ENCODE measurements around the gene ARID3C.

ARID3C gene

DNA sequence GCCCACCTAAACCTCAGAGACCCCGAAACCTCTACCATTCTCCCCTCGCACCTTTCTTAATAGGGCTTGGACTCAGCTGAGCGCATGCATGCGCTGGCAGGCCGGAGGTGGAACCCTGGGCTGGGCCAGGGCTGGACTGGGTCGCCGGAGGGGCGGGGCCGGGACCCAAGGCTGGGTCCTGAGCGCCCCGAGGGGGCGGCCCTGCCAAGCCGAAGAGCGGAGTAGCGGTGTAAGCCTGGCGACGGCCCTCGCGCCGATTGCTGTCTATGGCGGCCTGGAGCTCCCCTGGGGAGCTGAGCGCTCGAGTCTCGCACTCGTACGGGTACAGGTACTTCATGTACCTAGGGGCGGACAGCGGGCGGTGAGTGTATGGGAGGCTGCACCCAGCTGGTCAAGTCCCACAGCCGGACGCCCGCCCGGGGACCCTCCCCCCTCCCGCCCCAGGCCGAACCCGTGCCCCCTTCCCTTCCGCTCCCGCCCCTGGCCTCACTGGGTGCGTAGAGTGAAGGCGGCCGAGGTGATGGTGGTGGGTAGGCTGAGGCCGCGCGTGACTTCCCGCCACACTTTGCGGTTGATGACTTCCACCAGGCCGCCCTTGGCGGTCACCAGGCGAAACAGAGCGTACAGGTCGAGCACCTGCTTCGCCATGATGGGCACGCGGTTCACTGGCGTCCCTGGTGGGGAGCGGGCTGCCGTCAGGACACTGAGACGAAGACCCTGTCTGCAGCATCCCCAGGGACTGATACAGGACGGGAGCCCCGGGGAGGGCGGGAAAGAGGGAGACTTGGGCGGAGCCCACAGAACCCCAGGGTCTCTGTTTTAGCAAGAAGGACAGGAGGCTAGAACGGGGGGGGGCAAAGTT lies 5.3 kb downstream of the ARID3C start:
- H3K79me2 ChIP-seq (ENCODE audit: insufficient read depth, low read depth) = peaks cover 7% of the 10 kb centered on the region; the same call in 1 of the 2 replicates
- H3K4me3 ChIP-seq (IDR thresholded peaks at IDR 0.05; ENCODE audit: insufficient read depth, low read depth, low read length) = no peak overlapping the region
- H2AFZ ChIP-seq (ENCODE audit: low read depth) = no peak overlapping the region
- peaks cover 18% of the 10 kb centered on the region for H3K4me1 ChIP-seq (ENCODE audit: low read depth, poor library complexity, severe bottlenecking)
- no peak overlapping the region for H3K9ac ChIP-seq
- no peak overlapping the region for H3K27ac ChIP-seq
- no peak overlapping the region for H3K4me2 ChIP-seq
- no peaks in the 10 kb centered on the region for H4K20me1 ChIP-seq (ENCODE audit: insufficient read depth)
- no peaks in the 10 kb centered on the region for H3K36me3 ChIP-seq (ENCODE audit: insufficient read depth)
- TF ChIP-seq, protein P1, sequence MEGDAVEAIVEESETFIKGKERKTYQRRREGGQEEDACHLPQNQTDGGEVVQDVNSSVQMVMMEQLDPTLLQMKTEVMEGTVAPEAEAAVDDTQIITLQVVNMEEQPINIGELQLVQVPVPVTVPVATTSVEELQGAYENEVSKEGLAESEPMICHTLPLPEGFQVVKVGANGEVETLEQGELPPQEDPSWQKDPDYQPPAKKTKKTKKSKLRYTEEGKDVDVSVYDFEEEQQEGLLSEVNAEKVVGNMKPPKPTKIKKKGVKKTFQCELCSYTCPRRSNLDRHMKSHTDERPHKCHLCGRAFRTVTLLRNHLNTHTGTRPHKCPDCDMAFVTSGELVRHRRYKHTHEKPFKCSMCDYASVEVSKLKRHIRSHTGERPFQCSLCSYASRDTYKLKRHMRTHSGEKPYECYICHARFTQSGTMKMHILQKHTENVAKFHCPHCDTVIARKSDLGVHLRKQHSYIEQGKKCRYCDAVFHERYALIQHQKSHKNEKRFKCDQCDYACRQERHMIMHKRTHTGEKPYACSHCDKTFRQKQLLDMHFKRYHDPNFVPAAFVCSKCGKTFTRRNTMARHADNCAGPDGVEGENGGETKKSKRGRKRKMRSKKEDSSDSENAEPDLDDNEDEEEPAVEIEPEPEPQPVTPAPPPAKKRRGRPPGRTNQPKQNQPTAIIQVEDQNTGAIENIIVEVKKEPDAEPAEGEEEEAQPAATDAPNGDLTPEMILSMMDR (conservative IDR thresholded peaks at IDR 0.05; ENCODE audit: low read depth, low read length) = no peak
- peaks cover 32% of the 10 kb centered on the region for H3K27me3 ChIP-seq (ENCODE audit: insufficient read depth, low read depth)

DNA sequence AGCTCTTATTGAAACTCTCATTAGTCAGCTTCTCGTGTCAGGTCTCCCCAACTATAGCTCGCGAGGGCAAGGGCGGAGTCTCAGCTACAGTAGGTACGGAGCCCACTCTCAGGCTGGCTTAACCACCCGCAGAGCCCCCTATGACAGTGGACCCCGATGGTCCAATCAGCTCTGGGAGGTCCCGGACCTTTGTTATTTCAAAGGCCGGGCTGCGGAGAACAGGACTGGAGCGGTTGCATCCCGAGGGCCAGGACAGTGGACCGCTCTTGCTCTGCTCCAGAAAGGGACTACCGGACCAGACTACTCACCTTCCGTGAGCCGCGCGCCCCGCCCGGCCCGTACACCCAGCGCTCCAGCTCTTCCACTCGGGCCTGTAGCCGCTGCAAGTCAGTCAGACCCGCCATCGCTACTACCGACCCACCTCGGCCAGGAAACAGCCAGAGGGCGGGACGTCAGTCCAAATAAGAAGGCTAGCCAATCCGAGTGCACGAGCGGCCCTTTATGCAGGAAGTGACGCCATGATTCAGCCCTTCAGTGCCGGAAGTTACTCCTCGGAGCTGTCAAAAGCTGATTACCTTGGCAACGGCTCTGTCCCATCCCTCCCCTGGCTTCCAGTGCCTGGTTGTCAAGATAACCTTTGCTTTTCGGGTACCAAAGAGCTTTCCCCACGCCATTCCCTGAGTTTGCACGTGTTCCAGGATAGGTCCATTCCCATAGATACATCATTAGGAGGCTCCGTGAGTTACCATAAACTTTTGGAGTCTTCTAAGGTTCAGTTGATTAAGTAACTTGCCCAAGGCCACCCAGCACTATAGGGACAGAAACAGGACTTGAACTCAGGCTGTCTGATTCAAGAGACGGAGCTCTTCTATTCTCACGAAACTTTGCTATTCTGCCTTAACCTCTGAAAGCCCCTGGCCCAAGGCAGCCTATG lies 8.5 kb downstream of the ARID3C start, which contains the start of gene DCTN3:
Gene DCTN3, minus strand, starts transcription at position 435 of the 934 bp plus-strand sequence. Its CDS starts 31 bp downstream, at position 404.
- peaks cover 24% of the 10 kb centered on the region for H3K4me1 ChIP-seq (ENCODE audit: low read depth, poor library complexity, severe bottlenecking)
- peak within 1 kb of the TSS; percentile 95 for H3K4me2 ChIP-seq
- H3K4me3 ChIP-seq (IDR thresholded peaks at IDR 0.05; ENCODE audit: insufficient read depth, low read depth, low read length) = no peak within 1 kb of the TSS
- peak within 1 kb of the TSS; percentile 48 for H3K9ac ChIP-seq
- TF ChIP-seq, protein P1 (conservative IDR thresholded peaks at IDR 0.05; ENCODE audit: low read depth, low read length) = no peak
- H4K20me1 ChIP-seq (ENCODE audit: insufficient read depth) = no peaks in the 10 kb centered on the region
- no peaks in the 10 kb centered on the region for H3K27me3 ChIP-seq (ENCODE audit: insufficient read depth, low read depth)
- H3K79me2 ChIP-seq (ENCODE audit: insufficient read depth, low read depth) = peaks cover 7% of the 10 kb centered on the region; the same call in 1 of the 2 replicates
- H3K36me3 ChIP-seq (ENCODE audit: insufficient read depth) = no peaks in the 10 kb centered on the region
- H3K27ac ChIP-seq = no peak within 1 kb of the TSS
- H2AFZ ChIP-seq (ENCODE audit: low read depth) = peak within 1 kb of the TSS; percentile 68

DNA sequence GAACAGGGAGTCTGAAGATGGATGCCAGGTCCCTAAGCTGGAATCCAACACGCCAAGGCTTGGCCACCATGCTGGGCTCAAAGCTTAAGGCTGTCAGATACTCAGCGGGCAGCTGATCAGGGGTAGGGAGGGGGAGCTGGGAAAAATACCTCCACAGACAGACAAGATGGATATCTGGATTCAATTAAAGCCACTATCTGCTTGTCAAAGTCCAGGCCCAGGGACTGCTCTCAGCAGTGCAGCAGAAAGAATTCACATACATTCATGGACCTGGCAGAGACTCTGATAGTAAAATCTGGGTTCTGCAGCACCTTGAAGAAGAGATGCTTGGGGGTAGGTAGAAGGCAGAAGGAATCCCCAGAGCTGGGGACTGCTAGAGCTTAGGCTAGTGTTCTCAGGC lies 13.7 kb downstream of the ARID3C start:
- H3K79me2 ChIP-seq (ENCODE audit: insufficient read depth, low read depth) = peaks cover 15% of the 10 kb centered on the region
- H3K36me3 ChIP-seq (ENCODE audit: insufficient read depth) = no peaks in the 10 kb centered on the region
- no peaks in the 10 kb centered on the region for H3K27me3 ChIP-seq (ENCODE audit: insufficient read depth, low read depth)
- no peak overlapping the region for H3K4me2 ChIP-seq
- peaks cover 25% of the 10 kb centered on the region for H3K4me1 ChIP-seq (ENCODE audit: low read depth, poor library complexity, severe bottlenecking)
- TF ChIP-seq, protein P1 (conservative IDR thresholded peaks at IDR 0.05; ENCODE audit: low read depth, low read length) = no peak
- H3K4me3 ChIP-seq (IDR thresholded peaks at IDR 0.05; ENCODE audit: insufficient read depth, low read depth, low read length) = no peak overlapping the region
- H3K9ac ChIP-seq = no peak overlapping the region
- no peaks in the 10 kb centered on the region for H4K20me1 ChIP-seq (ENCODE audit: insufficient read depth)
- no peak overlapping the region for H3K27ac ChIP-seq
- no peak overlapping the region for H2AFZ ChIP-seq (ENCODE audit: low read depth)

DNA sequence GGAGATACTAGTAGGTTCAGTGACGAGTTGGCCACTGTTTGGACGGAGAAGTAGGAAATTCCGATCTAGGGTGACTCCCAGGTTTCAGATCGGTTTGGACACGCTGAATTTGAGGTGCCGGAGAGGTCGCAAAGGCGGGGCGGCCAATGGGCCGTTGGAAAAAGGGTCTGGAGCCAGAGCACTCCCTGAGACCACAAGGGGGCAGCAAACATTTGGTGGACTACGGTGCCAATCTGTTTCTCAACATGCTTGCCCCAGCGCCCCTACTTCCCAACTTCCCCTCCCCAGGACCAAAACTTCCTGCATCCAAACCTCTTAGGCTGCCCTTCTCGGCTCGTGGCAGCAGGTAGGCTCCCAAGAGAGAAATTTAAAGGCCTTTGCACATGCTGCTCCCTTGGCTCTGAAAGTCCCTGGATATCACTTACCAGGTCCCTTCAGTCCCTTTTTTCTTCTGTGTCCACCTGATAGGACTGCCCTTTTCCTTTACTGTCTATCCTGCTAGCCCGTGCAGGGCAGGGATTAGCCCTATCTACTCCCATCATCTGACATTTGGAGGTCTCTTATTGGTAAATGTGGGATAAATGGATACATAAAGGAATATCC lies 16.0 kb downstream of the ARID3C start:
- H3K36me3 ChIP-seq (ENCODE audit: insufficient read depth) = no peaks in the 10 kb centered on the region
- peak overlapping the region; percentile 91 for H3K4me2 ChIP-seq
- H4K20me1 ChIP-seq (ENCODE audit: insufficient read depth) = no peaks in the 10 kb centered on the region
- no peak overlapping the region for H3K4me3 ChIP-seq (IDR thresholded peaks at IDR 0.05; ENCODE audit: insufficient read depth, low read depth, low read length)
- H3K27ac ChIP-seq = peak overlapping the region; percentile 19; the same call in 1 of the 2 replicates
- peaks cover 6% of the 10 kb centered on the region for H3K4me1 ChIP-seq (ENCODE audit: low read depth, poor library complexity, severe bottlenecking)
- TF ChIP-seq, protein P1 (conservative IDR thresholded peaks at IDR 0.05; ENCODE audit: low read depth, low read length) = peak; percentile 87
- H3K27me3 ChIP-seq (ENCODE audit: insufficient read depth, low read depth) = no peaks in the 10 kb centered on the region
- peak overlapping the region; percentile 74 for H2AFZ ChIP-seq (ENCODE audit: low read depth)
- peak overlapping the region; percentile 89; the same call in 1 of the 2 replicates for H3K9ac ChIP-seq
- peaks cover 8% of the 10 kb centered on the region; the same call in 1 of the 2 replicates for H3K79me2 ChIP-seq (ENCODE audit: insufficient read depth, low read depth)
